H9 (cell line): ENCODE data around the gene KCNJ12. TPM values are rescaled to one million over a fixed set of nuclear protein-coding genes. Genes with fewer than 3 reads are reported as not detected.

ENCODE experiments used
- DNase-seq: peaks from one replicate; pipeline ENCODE4 v3.0.0-alpha.2; 2017
- H2AFZ ChIP-seq: one replicate; pipeline ENCODE4 v1.6.1; 2013; ENCODE audit warnings: mild to moderate bottlenecking, low read length, control low read depth, moderate library complexity
- H2AK5ac ChIP-seq: 2 replicates; pipeline ENCODE4 v1.6.1; 2013; ENCODE audit warnings: low read length, control low read depth, mixed read lengths; ENCODE audit not compliant: insufficient read length
- H2BK120ac ChIP-seq: one replicate; pipeline ENCODE4 v1.6.1; 2013; ENCODE audit warnings: low read depth, mild to moderate bottlenecking, low read length, control low read depth, inconsistent platforms; ENCODE audit not compliant: poor library complexity, severe bottlenecking
- H2BK12ac ChIP-seq: 2 replicates; pipeline ENCODE4 v1.6.1; 2013; ENCODE audit warnings: low read length, control low read depth, mixed read lengths, low read depth; ENCODE audit not compliant: insufficient read length
- H2BK15ac ChIP-seq: 2 replicates; pipeline ENCODE4 v1.6.1; 2013; ENCODE audit warnings: low read depth, low read length, control low read depth
- H2BK20ac ChIP-seq: one replicate; pipeline ENCODE4 v1.6.1; 2013; ENCODE audit warnings: low read depth, mild to moderate bottlenecking, low read length, control low read depth, inconsistent platforms; ENCODE audit not compliant: poor library complexity, severe bottlenecking
- H2BK5ac ChIP-seq: 2 replicates; pipeline ENCODE4 v1.6.1; 2013; ENCODE audit warnings: low read length, control low read depth, mixed read lengths; ENCODE audit not compliant: insufficient read length
- H3K14ac ChIP-seq: 2 replicates; pipeline ENCODE4 v1.6.1; 2013; ENCODE audit warnings: low read length, control low read depth; ENCODE audit not compliant: insufficient read depth
- H3K18ac ChIP-seq: 2 replicates; pipeline ENCODE4 v1.6.1; 2013; ENCODE audit warnings: low read depth, mild to moderate bottlenecking, mixed read lengths, low read length, control low read depth; ENCODE audit not compliant: insufficient read length
- H3K23ac ChIP-seq: 2 replicates; pipeline ENCODE4 v1.6.1; 2013; ENCODE audit warnings: low read length, control low read depth, mixed read lengths, low read depth; ENCODE audit not compliant: insufficient read length
- H3K23me2 ChIP-seq: 2 replicates; pipeline ENCODE4 v1.6.1; 2013; ENCODE audit warnings: low read depth, mild to moderate bottlenecking, mixed read lengths, low read length, control low read depth; ENCODE audit not compliant: insufficient read length, poor library complexity, severe bottlenecking
- H3K27ac ChIP-seq: 2 replicates; pipeline ENCODE4 v1.5.1; 2013; ENCODE audit warnings: low read length, control low read depth, mixed read lengths, low read depth; ENCODE audit not compliant: insufficient read length
- H3K27me3 ChIP-seq: 2 replicates; pipeline ENCODE4 v1.6.1; 2013; ENCODE audit warnings: low read length, control low read depth, inconsistent platforms; ENCODE audit not compliant: insufficient read depth
- H3K4ac ChIP-seq: 2 replicates; pipeline ENCODE4 v1.6.1; 2013; ENCODE audit warnings: low read depth, mild to moderate bottlenecking, control low read depth, inconsistent platforms, low read length, moderate library complexity
- H3K4me1 ChIP-seq: 2 replicates; pipeline ENCODE4 v1.6.1; 2013; ENCODE audit warnings: low read length, control low read depth, inconsistent platforms; ENCODE audit not compliant: insufficient read depth
- H3K4me2 ChIP-seq: 2 replicates; pipeline ENCODE4 v1.6.1; 2013; ENCODE audit warnings: low read length, control low read depth, mixed read lengths; ENCODE audit not compliant: insufficient read length, insufficient read depth
- H3K56ac ChIP-seq: 2 replicates; pipeline ENCODE4 v1.6.1; 2013; ENCODE audit warnings: low read depth, mild to moderate bottlenecking, mixed read lengths, low read length, control low read depth; ENCODE audit not compliant: insufficient read length
- H3K79me1 ChIP-seq: 2 replicates; pipeline ENCODE4 v1.6.1; 2013; ENCODE audit warnings: low read depth, mild to moderate bottlenecking, moderate library complexity, low read length, control low read depth, inconsistent platforms; ENCODE audit not compliant: insufficient read depth, poor library complexity, severe bottlenecking
- H3K79me2 ChIP-seq: 2 replicates; pipeline ENCODE4 v1.6.1; 2013; ENCODE audit warnings: low read length, control low read depth, inconsistent platforms; ENCODE audit not compliant: insufficient read depth
- H3K9ac ChIP-seq: 2 replicates; pipeline ENCODE4 v1.6.1; 2013; ENCODE audit warnings: low read length, control low read depth, mixed read lengths; ENCODE audit not compliant: insufficient read length; ENCODE audit errors: extremely low read depth
- H3K9me3 ChIP-seq: one replicate; pipeline ENCODE4 v1.6.1; 2013; ENCODE audit warnings: low read depth, low read length, inconsistent platforms; ENCODE audit not compliant: control insufficient read depth
- H3T11ph ChIP-seq: one replicate; pipeline ENCODE4 v1.6.1; 2013; ENCODE audit warnings: mild to moderate bottlenecking, low read length, control low read depth, inconsistent platforms
- H4K20me1 ChIP-seq: one replicate; pipeline ENCODE4 v1.6.1; 2013; ENCODE audit not compliant: control insufficient read depth, insufficient read length, insufficient read depth
- H4K5ac ChIP-seq: 2 replicates; pipeline ENCODE4 v1.6.1; 2013; ENCODE audit warnings: low read depth, mild to moderate bottlenecking, mixed read lengths, low read length, control low read depth; ENCODE audit not compliant: insufficient read length
- H4K8ac ChIP-seq: replicated peaks from 2 replicates; pipeline ENCODE4 v1.6.1; 2013; ENCODE audit warnings: low read length, control low read depth, mixed read lengths, low read depth; ENCODE audit not compliant: insufficient read length
- H4K91ac ChIP-seq: 2 replicates; pipeline ENCODE4 v1.6.1; 2013; ENCODE audit warnings: low read depth, mild to moderate bottlenecking, moderate library complexity, mixed read lengths, low read length, control low read depth; ENCODE audit not compliant: insufficient read length
- H3K27ac Mint-ChIP-seq, 3 experiments: 2 replicates in 2 of 3; 3 replicates in 1 of 3; pipeline ENCODE4 v1.8.0; 2020 to 2021; ENCODE audit warnings: mixed read lengths in 3 of 3, mild to moderate bottlenecking in 1 of 3, moderate library complexity in 1 of 3
- H3K27me3 Mint-ChIP-seq: 2 replicates; pipeline ENCODE4 v1.8.0; 2021; ENCODE audit warnings: low read depth, mild to moderate bottlenecking, moderate library complexity, mixed read lengths
- H3K36me3 Mint-ChIP-seq, 3 experiments: 2 replicates in 2 of 3; 3 replicates in 1 of 3; pipeline ENCODE4 v1.8.0; 2020 to 2021; ENCODE audit warnings: low read depth in 3 of 3, mixed read lengths in 3 of 3; ENCODE audit not compliant: insufficient read depth in 1 of 3
- H3K4me1 Mint-ChIP-seq, 2 experiments: 2 replicates each; pipeline ENCODE4 v1.8.0; 2020; ENCODE audit warnings: mixed read lengths in 2 of 2
- H3K4me3 Mint-ChIP-seq, 2 experiments: 2 replicates in 1 of 2; 3 replicates in 1 of 2; pipeline ENCODE4 v1.8.0; 2020 to 2021; ENCODE audit warnings: mild to moderate bottlenecking in 2 of 2, mixed read lengths in 2 of 2, moderate library complexity in 1 of 2
- H3K9me3 Mint-ChIP-seq, 2 experiments: 2 replicates in 1 of 2; 3 replicates in 1 of 2; pipeline ENCODE4 v1.8.0; 2020; ENCODE audit warnings: mild to moderate bottlenecking in 2 of 2, mixed read lengths in 2 of 2, moderate library complexity in 1 of 2
- WGBS: extraction: QIAGEN DNeasy Blood & Tissue Kit; methylation state at CpG from one replicate; pipeline ENCODE4 v1.1.7; 2013; ENCODE audit warnings: missing lambda C conversion rate, low lambda C conversion rate, mixed read lengths; ENCODE audit not compliant: insufficient read length; ENCODE audit errors: extremely low coverage; 5-methylcytosine and 5-hydroxymethylcytosine counted together
- total RNA-seq: library from RNA; stranded (reverse); gene quantifications from 2 replicates; pipeline ENCODE4 v1.2.1, GENCODE V29; 2021
- TF ChIP-seq, protein P1 (sequence below): fragments of 200-600 bp; sonication (generic); conservative IDR thresholded peaks from 3 replicates; pipeline ENCODE4 v1.8.0; 2021; ENCODE audit warnings: antibody characterized with exemption, mild to moderate bottlenecking

KCNJ12 gene
- total RNA-seq, 1 experiment from 2014 or later = 0.39 TPM

DNA sequence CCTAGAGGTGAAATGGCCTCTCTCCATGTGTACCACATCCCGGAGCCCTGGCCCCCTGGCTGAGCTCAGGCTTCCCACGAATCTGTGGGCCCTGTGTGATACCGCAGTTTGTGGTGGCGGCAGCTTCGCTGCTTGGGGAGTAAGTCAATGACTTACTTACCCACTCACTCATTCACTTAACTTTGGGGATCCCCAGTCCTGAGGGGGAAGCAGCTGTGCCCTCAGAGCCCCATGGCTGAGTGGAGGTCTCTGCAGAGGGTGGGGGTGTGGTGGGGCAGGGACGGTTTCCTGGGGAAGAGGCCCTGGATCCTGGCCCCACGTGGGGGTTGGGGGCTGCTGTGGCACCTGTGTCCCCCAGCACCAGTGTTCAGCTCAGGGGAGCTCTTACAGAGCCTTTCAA, 13.2 kb downstream of the KCNJ12 start:
- WGBS = no CpG with 5 or more reads among the region's 7 CpGs
- Histone ChIP-seq H3K56ac (no peak overlapping the region), H2BK20ac (no peak overlapping the region), H4K5ac (no peak overlapping the region), H2AFZ (no peak overlapping the region), H3K79me2 (no peaks in the 10 kb centered on the region), H4K8ac (no peak overlapping the region), H2BK12ac (no peak overlapping the region), H3K27me3 (no peaks in the 10 kb centered on the region), H3K18ac (no peak overlapping the region), H2AK5ac (no peak overlapping the region), H3K9me3 (no peaks in the 10 kb centered on the region), H3K4ac (no peak overlapping the region), H3K9ac (no peak overlapping the region), H3K23me2 (no peaks in the 10 kb centered on the region), H4K20me1 (no peaks in the 10 kb centered on the region), H3K79me1 (no peaks in the 10 kb centered on the region), H3T11ph (no peak overlapping the region), H2BK5ac (no peak overlapping the region), H2BK15ac (no peak overlapping the region), H3K4me1 (no peaks in the 10 kb centered on the region), H3K23ac (no peak overlapping the region), H3K27ac (no peak overlapping the region), H3K4me2 (no peak overlapping the region), H3K14ac (peak overlapping the region; percentile 50; the same call in 1 of the 2 replicates), H4K91ac (no peak overlapping the region), H2BK120ac (no peak overlapping the region)
- no peak overlapping the region for H3K27ac Mint-ChIP-seq
- H3K36me3 Mint-ChIP-seq = peaks cover 0 to 2% (median 0%) of the 10 kb centered on the region in 3 experiments; a peak in 1 of 7 replicates
- H3K27me3 Mint-ChIP-seq = peaks cover 2% of the 10 kb centered on the region
- no peak overlapping the region for H3K4me3 Mint-ChIP-seq
- TF ChIP-seq, protein P1, sequence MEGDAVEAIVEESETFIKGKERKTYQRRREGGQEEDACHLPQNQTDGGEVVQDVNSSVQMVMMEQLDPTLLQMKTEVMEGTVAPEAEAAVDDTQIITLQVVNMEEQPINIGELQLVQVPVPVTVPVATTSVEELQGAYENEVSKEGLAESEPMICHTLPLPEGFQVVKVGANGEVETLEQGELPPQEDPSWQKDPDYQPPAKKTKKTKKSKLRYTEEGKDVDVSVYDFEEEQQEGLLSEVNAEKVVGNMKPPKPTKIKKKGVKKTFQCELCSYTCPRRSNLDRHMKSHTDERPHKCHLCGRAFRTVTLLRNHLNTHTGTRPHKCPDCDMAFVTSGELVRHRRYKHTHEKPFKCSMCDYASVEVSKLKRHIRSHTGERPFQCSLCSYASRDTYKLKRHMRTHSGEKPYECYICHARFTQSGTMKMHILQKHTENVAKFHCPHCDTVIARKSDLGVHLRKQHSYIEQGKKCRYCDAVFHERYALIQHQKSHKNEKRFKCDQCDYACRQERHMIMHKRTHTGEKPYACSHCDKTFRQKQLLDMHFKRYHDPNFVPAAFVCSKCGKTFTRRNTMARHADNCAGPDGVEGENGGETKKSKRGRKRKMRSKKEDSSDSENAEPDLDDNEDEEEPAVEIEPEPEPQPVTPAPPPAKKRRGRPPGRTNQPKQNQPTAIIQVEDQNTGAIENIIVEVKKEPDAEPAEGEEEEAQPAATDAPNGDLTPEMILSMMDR = no peak
- peaks cover 0 to 9% of the 10 kb centered on the region in 2 experiments; a peak in 1 of 4 replicates for H3K4me1 Mint-ChIP-seq
- no peak for DNase-seq
- H3K9me3 Mint-ChIP-seq = no peaks in the 10 kb centered on the region
